Measurements from ENCODE around the gene EFTUD2. TPM values are rescaled to one million over a fixed set of nuclear protein-coding genes. Genes with fewer than 3 reads are reported as not detected.
A peak's percentile ranks its signal among the peaks of the same experiment; 100 is the strongest.

Gene EFTUD2
- total and polyA plus RNA-seq, 2 of the 13 experiments (the other 11 are each of a cell fraction or from before 2014, with no cell fraction given) = 111 to 137 TPM

DNA sequence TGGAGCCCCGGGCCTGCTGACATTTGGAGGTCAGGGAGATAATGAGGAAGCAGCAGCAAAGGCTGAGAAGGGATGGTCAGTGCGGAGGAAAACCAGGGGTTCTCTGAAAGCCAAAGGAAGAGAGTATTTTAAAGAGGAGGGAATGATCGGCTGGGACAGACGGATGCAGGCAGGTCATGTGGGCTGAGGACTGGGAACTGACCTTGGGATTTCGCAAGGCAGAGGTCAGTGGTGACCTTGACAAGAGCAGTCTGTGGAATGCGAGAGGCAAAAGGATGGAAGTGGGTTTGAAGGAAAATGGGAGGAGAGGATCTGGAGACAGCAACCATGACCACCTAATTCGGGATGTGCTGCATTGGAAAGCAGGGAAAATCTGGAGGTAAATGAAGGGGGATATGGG lies 10.2 kb downstream of the EFTUD2 start (continued):
- TF ChIP-seq, protein P1, sequence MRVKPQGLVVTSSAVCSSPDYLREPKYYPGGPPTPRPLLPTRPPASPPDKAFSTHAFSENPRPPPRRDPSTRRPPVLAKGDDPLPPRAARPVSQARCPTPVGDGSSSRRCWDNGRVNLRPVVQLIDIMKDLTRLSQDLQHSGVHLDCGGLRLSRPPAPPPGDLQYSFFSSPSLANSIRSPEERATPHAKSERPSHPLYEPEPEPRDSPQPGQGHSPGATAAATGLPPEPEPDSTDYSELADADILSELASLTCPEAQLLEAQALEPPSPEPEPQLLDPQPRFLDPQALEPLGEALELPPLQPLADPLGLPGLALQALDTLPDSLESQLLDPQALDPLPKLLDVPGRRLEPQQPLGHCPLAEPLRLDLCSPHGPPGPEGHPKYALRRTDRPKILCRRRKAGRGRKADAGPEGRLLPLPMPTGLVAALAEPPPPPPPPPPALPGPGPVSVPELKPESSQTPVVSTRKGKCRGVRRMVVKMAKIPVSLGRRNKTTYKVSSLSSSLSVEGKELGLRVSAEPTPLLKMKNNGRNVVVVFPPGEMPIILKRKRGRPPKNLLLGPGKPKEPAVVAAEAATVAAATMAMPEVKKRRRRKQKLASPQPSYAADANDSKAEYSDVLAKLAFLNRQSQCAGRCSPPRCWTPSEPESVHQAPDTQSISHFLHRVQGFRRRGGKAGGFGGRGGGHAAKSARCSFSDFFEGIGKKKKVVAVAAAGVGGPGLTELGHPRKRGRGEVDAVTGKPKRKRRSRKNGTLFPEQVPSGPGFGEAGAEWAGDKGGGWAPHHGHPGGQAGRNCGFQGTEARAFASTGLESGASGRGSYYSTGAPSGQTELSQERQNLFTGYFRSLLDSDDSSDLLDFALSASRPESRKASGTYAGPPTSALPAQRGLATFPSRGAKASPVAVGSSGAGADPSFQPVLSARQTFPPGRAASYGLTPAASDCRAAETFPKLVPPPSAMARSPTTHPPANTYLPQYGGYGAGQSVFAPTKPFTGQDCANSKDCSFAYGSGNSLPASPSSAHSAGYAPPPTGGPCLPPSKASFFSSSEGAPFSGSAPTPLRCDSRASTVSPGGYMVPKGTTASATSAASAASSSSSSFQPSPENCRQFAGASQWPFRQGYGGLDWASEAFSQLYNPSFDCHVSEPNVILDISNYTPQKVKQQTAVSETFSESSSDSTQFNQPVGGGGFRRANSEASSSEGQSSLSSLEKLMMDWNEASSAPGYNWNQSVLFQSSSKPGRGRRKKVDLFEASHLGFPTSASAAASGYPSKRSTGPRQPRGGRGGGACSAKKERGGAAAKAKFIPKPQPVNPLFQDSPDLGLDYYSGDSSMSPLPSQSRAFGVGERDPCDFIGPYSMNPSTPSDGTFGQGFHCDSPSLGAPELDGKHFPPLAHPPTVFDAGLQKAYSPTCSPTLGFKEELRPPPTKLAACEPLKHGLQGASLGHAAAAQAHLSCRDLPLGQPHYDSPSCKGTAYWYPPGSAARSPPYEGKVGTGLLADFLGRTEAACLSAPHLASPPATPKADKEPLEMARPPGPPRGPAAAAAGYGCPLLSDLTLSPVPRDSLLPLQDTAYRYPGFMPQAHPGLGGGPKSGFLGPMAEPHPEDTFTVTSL (CRISPR knock-in tag; IDR thresholded peaks at IDR 0.05; ENCODE audit: borderline replicate concordance) = peak; percentile 43; the same call in 1 of the 2 replicates
- peak; percentile 60; the same call in 1 of the 2 replicates for TF ChIP-seq HOXA3 (CRISPR knock-in tag; IDR thresholded peaks at IDR 0.05)
- no peak for TF ChIP-seq ZNF570 (CRISPR knock-in tag; IDR thresholded peaks at IDR 0.05; ENCODE audit: borderline replicate concordance)
- no peak for TF ChIP-seq SIX1 (CRISPR knock-in tag; IDR thresholded peaks at IDR 0.05; ENCODE audit: borderline replicate concordance)
- TF ChIP-seq, protein P2, sequence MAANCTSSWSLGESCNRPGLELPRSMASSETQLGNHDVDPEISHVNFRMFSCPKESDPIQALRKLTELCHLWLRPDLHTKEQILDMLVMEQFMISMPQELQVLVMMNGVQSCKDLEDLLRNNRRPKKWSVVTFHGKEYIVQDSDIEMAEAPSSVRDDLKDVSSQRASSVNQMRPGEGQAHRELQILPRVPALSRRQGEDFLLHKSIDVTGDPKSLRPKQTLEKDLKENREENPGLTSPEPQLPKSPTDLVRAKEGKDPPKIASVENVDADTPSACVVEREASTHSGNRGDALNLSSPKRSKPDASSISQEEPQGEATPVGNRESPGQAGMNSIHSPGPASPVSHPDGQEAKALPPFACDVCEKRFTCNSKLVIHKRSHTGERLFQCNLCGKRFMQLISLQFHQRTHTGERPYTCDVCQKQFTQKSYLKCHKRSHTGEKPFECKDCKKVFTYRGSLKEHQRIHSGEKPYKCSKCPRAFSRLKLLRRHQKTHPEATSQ (CRISPR knock-in tag; IDR thresholded peaks at IDR 0.05; ENCODE audit: borderline replicate concordance) = no peak
- TF ChIP-seq, protein P3, sequence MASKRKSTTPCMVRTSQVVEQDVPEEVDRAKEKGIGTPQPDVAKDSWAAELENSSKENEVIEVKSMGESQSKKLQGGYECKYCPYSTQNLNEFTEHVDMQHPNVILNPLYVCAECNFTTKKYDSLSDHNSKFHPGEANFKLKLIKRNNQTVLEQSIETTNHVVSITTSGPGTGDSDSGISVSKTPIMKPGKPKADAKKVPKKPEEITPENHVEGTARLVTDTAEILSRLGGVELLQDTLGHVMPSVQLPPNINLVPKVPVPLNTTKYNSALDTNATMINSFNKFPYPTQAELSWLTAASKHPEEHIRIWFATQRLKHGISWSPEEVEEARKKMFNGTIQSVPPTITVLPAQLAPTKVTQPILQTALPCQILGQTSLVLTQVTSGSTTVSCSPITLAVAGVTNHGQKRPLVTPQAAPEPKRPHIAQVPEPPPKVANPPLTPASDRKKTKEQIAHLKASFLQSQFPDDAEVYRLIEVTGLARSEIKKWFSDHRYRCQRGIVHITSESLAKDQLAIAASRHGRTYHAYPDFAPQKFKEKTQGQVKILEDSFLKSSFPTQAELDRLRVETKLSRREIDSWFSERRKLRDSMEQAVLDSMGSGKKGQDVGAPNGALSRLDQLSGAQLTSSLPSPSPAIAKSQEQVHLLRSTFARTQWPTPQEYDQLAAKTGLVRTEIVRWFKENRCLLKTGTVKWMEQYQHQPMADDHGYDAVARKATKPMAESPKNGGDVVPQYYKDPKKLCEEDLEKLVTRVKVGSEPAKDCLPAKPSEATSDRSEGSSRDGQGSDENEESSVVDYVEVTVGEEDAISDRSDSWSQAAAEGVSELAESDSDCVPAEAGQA (IDR thresholded peaks at IDR 0.05; ENCODE audit: low read depth) = no peak
- TF ChIP-seq, protein P3 (CRISPR knock-in tag; IDR thresholded peaks at IDR 0.05; ENCODE audit: borderline replicate concordance) = no peak
- no peak for TF ChIP-seq ATM (IDR thresholded peaks at IDR 0.05; ENCODE audit: borderline replicate concordance)
- TF ChIP-seq FOXA3 (CRISPR knock-in tag; IDR thresholded peaks at IDR 0.05) = peak; percentile 33; the same call in 1 of the 2 replicates
- 0 out of 2 replicates have a peak, but pooled peaks have one; percentile 12 for TF ChIP-seq ZNF331 (CRISPR knock-in tag; IDR thresholded peaks at IDR 0.05)
- no peak for TF ChIP-seq ZNF326 (CRISPR knock-in tag; IDR thresholded peaks at IDR 0.05; ENCODE audit: borderline replicate concordance)
- TF ChIP-seq ZNF777 (CRISPR knock-in tag; IDR thresholded peaks at IDR 0.05) = 0 out of 2 replicates have a peak, but pooled peaks have one; percentile 23
- TF ChIP-seq RFX5 (IDR thresholded peaks at IDR 0.05; ENCODE audit: low read depth, low read length) = no peak
- no peak for TF ChIP-seq KLF9 (CRISPR knock-in tag; IDR thresholded peaks at IDR 0.05; ENCODE audit: low read depth)
- TF ChIP-seq ATF2 (CRISPR knock-in tag; IDR thresholded peaks at IDR 0.05) = no peak
- TF ChIP-seq ZNF225 (CRISPR knock-in tag; IDR thresholded peaks at IDR 0.05) = no peak
